Measurements from ENCODE around the gene CD244. TPM values are rescaled to one million over a fixed set of nuclear protein-coding genes. Genes with fewer than 3 reads are reported as not detected.

CD244 gene
- total and polyA plus RNA-seq, 8 donors: 0.15 to 1.1 (median 0.43) TPM; not detected in 3

GRCh38 chr1:160863774-160864131 is 1.1 kb upstream of the CD244 start:
- Histone ChIP-seq H3K27me3 (no peaks in the 10 kb centered on the region), H3K36me3 (no peaks in the 10 kb centered on the region), H3K9me3 (no peaks in the 10 kb centered on the region), H3K4me1 (peaks cover 0 to 13% (median 0%) of the 10 kb centered on the region in 4 donors), H3K4me3 (no peak overlapping the region), H3K27ac (no peak overlapping the region)
- DNase-seq: no peak
- TF ChIP-seq EP300 (IDR thresholded peaks at IDR 0.05): no peak
- TF ChIP-seq POLR2AphosphoS5 (IDR thresholded peaks at IDR 0.05): no peak
- TF ChIP-seq POLR2A (IDR thresholded peaks at IDR 0.05): no peak
- no peak for TF ChIP-seq CTCF (IDR thresholded peaks at IDR 0.05)
- intact Hi-C loops (cut with DNase I; ENCODE audit: low total_unique reads): loop anchor here (10.0 kb wide), 1 partner anchor 91 kb away; the partner anchor contains the start of gene ITLN2
- 67 to 94% (median 83%) methylated on average over 4 of the region's 4 CpGs for WGBS, 5 donors

GRCh38 chr1:160863061-160863773 is 530 bp upstream of the CD244 start:
- no peak for TF ChIP-seq EP300 (IDR thresholded peaks at IDR 0.05)
- TF ChIP-seq POLR2AphosphoS5 (IDR thresholded peaks at IDR 0.05): no peak
- no peak for TF ChIP-seq CTCF (IDR thresholded peaks at IDR 0.05)
- no peak for TF ChIP-seq POLR2A (IDR thresholded peaks at IDR 0.05)
- intact Hi-C loops (cut with DNase I; ENCODE audit: low total_unique reads): loop anchor here (10.0 kb wide), 1 partner anchor 92 kb away; the partner anchor contains the start of gene ITLN2
- Histone ChIP-seq H3K4me1 (peaks cover 0 to 18% (median 2%) of the 10 kb centered on the region in 4 donors), H3K36me3 (no peaks in the 10 kb centered on the region), H3K4me3 (no peak overlapping the region), H3K27ac (peak overlapping the region in 1 of 5 donors; percentile 50), H3K9me3 (no peaks in the 10 kb centered on the region), H3K27me3 (no peaks in the 10 kb centered on the region)
- 81 to 92% (median 88%) methylated on average over 11 of the region's 11 CpGs for WGBS, 5 donors
- no peak for DNase-seq

GRCh38 chr1:160860840-160861505 is 1.7 kb downstream of the CD244 start:
- Histone ChIP-seq H3K4me3 (no peak overlapping the region), H3K27me3 (no peaks in the 10 kb centered on the region), H3K4me1 (peaks cover 0 to 20% (median 4%) of the 10 kb centered on the region in 4 donors), H3K27ac (no peak overlapping the region), H3K9me3 (no peaks in the 10 kb centered on the region), H3K36me3 (no peaks in the 10 kb centered on the region)
- TF ChIP-seq POLR2AphosphoS5 (IDR thresholded peaks at IDR 0.05): no peak
- no peak for TF ChIP-seq CTCF (IDR thresholded peaks at IDR 0.05)
- TF ChIP-seq EP300 (IDR thresholded peaks at IDR 0.05): no peak
- TF ChIP-seq POLR2A (IDR thresholded peaks at IDR 0.05): no peak
- 68 to 82% (median 78%) methylated on average over 5 of the region's 5 CpGs for WGBS, 5 donors
- intact Hi-C loops (cut with DNase I; ENCODE audit: low total_unique reads): loop anchor here (10.0 kb wide), 1 partner anchor 94 kb away; the partner anchor contains the start of gene ITLN2
- no peak for DNase-seq

GRCh38 chr1:160859166-160859565 is 3.5 kb downstream of the CD244 start:
- Histone ChIP-seq H3K9me3 (no peaks in the 10 kb centered on the region), H3K4me1 (peaks cover 0 to 20% (median 4%) of the 10 kb centered on the region in 4 donors), H3K36me3 (no peaks in the 10 kb centered on the region), H3K27me3 (no peaks in the 10 kb centered on the region), H3K4me3 (no peak overlapping the region), H3K27ac (no peak overlapping the region)
- intact Hi-C loops (cut with DNase I; ENCODE audit: low total_unique reads): no loop called here
- WGBS, 5 donors: 77 to 95% (median 94%) methylated on average over 5 of the region's 5 CpGs
- DNase-seq: no peak
- TF ChIP-seq POLR2A (IDR thresholded peaks at IDR 0.05): no peak
- no peak for TF ChIP-seq CTCF (IDR thresholded peaks at IDR 0.05)
- no peak for TF ChIP-seq EP300 (IDR thresholded peaks at IDR 0.05)
- no peak for TF ChIP-seq POLR2AphosphoS5 (IDR thresholded peaks at IDR 0.05)

Data from stomach (tissue), 9 donors.